Dermis microvascular lymphatic vessel endothelial cell (primary cell): Measurements from ENCODE around the gene CASQ2. TPM values are rescaled to one million over a fixed set of nuclear protein-coding genes. Genes with fewer than 3 reads are reported as not detected.

ENCODE experiments used
- DNase-seq, 2 donors: peaks; one replicate each; pipeline versions ENCODE4 v3.0.0 to v3.0.0-alpha.2; 2010; ENCODE audit warnings: low read depth in 2 of 2
- total RNA-seq: library from RNA; depleted of rRNA; stranded (reverse); fragments of >200 nt; gene quantifications from 2 replicates; pipeline ENCODE4 v1.2.1, GENCODE V29; 2014

The CASQ2 gene
- total RNA-seq, 1 donor from 2014 or later, result not detected

DNA sequence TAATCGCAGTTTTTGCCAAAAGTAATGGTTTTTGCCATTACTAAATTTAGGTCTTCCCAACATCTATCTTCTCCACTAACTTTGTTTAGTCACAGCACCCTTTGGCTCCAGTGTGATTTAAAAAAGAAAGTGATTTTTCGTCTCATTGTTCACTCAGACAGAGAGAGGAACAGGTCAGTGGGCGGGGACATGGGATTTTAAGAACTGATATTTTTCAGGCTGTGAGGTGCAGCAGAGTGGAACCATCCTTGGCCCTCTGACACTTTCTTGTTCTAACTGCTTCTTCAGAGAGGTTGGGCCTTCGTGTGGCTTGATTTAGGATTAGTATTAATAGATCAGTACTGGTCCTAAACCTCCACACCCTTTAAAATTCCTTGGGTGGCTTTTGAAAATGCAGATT lies 38.8 kb downstream of the CASQ2 start:
- no peak for DNase-seq

DNA sequence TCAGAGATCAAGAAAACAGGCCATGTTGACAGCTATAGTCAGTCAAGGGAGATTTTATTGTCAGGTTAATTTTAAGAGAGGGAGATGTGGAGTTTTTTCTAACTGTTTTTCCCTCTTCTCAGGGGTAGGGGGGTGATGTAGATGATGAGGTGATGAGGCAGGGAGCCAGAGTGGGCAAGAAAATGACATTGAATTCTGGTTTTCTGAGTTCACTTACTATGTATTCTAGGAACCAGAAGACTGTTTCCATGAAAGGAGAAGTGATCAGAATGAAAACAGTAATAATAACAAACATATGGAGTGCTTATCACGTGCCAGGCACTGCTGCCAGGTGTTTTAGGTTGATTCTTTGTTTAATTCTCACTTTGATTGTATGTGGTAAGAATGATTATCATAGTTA lies 40.2 kb downstream of the CASQ2 start:
- DNase-seq, result no peak

DNA sequence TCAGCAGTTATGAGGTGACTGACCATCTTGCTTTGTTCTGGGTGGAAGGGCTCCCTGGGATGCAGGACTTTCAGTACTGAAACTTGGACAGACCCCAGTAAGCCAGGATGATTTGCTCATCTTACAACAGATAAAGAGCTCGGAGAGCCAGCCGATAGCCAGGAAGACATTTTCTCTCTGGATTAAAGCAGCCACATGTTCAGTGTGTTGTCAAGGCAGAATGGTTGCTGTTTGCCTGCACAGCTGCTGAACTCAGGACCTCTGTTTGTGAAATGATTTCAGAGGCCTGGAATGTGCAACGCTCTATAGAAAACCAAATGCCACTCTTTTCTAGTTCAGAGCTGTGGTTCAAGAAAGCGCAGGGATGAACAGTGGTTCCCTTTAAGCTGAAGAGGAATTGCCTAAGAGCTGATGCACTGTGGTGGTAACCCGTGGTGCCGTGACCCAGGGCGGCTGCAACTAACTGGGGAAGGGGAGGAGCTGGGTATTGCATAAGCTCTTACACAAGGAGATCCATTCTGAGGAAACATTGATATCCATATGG lies 40.7 kb downstream of the CASQ2 start:
- no peak for DNase-seq

DNA sequence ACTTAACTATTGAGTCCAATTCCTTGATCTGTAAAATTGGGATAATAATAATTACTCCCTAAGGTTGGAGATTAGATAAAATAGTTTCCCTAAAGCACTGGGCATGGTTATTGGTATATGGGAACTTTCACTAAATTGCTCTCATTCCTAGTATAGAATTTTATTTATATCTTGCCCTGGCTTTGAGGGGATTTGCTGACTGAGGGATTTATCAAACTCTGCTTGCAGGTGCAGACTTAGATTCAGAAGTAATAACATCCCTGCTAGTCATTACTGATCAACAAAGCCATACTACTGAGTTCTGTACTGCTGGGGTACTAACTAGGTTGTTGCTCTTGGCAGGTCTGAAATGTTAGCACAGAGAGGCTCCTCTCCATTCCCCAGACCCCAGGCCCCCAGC lies 41.9 kb downstream of the CASQ2 start:
- DNase-seq, result no peak

DNA sequence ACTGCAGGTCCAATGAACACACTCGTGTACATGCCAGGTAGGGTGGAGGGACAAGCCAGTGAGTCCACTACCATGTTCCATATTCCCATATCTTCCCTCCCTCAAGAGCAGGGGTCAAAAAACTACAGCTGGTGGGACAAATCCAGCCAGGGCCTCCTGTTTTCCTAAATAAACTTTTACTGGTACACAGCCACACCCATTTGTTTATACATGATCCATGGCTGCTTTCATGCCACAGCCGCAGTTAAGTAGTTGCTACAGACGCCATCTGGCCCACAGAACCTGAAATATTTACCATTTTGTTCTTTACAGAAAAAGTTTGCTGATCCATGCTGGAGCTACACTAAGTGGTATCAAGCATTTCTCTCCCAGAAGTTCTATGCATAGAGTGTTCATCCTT lies 42.4 kb downstream of the CASQ2 start:
- no peak for DNase-seq

DNA sequence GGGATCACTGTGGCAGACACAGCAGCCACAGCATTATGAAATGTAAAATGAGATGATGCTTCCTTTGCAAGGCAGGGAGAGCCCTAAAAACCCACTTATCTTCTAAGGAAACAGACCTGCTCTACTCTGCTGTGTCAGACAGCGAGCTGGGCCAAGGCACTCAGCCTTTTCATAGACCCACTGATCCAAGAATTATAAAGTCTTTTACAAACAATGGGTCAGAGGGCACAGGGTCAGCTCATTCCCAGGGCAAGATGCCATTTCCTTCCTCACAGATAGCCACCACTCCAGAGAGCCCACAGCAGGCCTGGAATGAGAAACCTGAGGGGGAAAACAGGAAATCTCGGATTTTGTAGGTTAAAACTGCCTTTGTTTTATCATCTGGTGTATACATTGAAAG lies 42.9 kb downstream of the CASQ2 start:
- DNase-seq, result no peak

DNA sequence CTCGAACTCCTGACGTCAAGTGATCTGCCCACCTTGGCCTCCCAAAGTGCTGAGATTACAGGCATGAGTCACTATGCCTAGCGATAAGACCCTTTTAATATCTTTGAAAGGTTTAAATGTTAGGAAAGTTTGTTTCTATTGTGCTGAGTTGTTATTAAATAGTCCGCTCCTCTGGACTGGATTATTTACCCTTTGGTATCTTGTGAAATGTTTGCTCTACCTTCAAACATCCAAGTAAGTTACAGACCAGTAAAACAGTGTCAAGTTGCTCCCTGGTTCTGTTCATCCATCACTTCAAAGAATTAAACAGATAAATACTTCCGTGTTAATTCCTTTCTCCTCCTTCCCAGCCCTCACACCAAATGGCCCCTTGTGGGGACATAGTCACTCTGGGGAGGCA lies 44.8 kb downstream of the CASQ2 start:
- no peak for DNase-seq

DNA sequence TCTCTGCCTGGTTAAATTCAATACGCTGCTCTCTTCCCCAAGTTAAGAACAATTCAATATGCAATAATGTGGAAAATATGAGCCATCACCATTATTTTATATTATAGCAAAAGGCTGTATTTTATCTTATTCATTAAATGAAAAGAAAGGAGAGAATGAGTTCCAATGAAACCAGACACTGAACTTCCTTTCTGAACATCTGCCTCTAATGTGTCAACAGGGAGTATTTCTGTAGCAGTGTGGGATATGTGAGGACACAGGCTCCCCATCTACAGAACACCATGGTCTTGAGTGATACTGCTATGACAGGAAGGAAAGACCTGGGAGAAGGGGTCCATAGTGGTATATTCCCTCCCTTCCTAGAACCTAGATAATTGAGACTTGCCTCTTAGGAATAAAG lies 46.3 kb downstream of the CASQ2 start:
- DNase-seq, result no peak

DNA sequence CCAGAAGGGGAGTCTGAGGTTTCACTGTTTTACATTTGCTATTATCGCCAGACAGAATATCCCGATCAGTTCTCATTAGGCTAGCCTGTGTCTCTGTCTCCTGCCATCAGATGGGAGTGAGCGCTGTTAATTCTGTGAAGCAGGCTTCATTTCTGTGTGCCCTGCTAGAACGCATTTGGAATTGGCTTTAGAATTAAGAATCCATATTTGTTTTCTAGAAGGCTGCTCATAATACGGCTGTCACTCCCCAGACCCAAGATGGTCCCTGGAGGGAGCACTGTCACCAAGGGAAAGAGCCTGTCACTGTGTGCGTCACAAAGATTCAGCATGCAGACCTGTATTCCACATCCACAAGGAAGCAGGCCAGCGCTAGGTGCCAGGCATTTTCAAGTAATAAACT lies 49.2 kb downstream of the CASQ2 start:
- DNase-seq, result no peak

DNA sequence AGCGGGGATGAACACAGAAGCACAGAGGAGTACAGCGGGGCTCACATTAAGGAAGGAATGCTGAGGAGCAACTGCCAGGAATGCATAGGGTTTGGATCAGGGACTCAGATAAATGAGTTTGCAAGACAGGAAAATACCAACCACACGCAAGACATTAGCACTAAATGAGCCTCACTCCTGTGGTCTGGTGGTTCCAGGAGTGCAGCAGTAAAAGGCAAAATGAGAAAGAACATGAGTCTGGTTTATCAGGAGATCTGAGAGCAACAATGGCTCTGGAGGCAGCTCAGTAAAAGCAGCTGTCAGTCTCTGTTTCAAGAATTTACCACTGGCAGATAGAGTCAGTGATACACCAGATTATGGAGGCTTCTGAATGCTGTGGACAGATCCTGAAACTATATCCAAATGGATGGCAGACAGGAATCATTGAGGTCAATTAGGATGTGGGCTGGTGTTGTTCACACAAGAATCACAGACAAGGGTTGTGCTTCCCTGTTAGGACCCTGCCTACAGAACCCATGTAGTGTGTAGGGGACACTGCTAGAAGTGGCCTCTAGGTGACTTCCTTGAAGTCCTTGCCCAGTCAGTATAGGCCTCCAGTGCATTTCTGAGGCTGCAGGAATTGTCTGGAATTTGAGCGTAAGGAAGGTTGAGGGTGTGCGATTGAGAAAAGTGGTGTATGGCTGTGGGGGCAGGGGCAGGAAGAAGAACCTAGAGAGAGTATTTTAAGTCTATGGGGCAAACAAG lies 50.3 kb downstream of the CASQ2 start:
- DNase-seq, result no peak

DNA sequence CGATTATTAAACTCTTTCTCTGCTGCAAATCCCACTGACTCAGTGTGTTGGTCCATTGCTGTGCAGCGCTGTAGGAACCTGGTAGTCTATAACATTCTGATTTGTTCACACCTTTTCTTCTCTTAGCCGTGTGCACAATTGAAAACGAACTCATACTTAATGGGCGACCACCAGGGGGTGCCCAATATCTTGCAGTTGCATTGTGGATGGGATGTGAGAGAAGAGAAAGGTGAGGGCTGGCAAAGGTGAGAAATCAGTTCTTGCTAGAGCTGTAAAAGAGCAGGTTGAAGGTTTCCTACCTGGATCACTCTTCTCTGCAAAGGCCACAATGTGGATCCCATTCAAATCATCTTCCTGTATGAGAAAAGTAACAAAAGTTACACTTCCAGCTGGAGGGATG lies 51.0 kb downstream of the CASQ2 start:
- DNase-seq, result peak; percentile 1 to 36

DNA sequence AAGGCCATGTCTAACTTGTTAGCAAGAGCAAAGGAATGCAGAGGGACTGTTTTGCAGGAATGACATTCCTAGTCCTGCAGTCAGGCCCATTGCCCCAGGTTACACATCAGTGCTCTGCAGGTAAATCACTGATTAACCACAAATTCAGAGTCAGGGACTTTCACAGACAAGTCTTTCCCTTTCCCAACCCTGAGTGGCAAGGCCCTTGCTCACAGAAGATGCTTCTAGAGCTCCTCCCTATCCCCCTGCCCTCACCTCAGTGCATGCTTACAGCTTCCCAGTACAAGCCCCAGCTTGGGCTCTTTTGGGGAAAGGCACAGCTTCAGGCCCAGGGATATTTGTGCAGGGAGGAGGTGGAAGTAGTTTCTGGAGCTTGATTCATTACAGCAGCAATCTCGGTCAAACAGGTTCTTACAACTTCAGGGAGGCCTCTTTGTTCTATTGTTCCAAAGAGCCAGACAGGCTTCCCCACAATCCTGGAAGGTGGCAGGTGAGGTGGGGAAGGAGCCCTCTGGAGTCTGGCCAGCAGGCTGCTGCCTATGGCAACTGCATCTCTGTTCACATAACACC lies 53.9 kb downstream of the CASQ2 start:
- DNase-seq, result no peak

DNA sequence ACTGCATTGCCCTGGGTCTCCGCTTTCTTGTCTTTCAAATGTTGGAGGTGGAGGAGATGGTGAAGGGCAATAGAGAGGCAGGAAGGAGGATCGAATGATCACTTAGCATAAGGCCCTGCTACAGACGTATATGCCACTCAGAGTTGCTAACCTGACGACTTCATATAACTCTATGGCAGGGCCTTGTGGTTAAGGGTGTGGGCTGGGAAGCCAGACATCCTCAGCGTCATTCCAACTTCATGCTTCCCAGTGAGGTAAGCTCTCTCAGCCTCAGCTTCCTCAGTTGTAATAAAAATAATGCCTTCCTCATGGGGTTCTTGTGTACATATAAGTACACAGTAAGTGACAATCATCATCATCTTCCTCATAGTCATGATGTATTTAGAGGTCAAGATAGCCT lies 54.6 kb downstream of the CASQ2 start:
- no peak for DNase-seq

DNA sequence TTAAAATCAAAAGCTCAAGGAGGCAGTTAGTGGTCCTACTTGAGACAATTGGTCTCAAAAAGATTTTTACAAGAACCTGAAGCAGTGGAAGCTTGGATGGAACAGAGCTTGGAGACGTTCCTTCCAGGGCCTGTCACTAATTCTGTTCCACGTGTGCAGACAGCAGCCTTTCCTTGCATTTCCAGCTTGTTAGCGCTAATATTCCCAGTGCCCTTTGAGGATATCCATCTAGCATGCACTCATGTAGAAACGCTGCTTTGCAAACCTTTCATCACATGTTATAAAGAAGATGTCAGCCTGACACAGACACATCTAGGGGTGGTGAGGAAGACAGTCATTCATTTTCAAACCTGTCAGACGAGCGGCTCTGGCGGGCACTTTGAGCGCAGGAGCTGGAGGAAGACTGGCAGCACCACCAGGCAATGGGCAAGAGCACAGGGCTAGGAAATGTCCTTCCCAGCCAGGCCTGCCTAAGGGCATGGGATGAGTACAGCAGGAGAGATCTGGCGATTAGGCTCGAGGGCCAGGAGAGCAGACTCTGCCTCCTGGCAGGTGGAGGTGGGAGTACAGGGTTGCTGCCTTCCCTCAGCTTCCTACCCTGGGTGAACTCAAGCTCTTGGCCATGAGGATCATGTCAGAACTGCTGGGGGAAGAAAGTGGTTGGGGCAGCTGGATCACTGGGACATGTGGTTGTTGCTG lies 55.5 kb downstream of the CASQ2 start:
- DNase-seq, result no peak

DNA sequence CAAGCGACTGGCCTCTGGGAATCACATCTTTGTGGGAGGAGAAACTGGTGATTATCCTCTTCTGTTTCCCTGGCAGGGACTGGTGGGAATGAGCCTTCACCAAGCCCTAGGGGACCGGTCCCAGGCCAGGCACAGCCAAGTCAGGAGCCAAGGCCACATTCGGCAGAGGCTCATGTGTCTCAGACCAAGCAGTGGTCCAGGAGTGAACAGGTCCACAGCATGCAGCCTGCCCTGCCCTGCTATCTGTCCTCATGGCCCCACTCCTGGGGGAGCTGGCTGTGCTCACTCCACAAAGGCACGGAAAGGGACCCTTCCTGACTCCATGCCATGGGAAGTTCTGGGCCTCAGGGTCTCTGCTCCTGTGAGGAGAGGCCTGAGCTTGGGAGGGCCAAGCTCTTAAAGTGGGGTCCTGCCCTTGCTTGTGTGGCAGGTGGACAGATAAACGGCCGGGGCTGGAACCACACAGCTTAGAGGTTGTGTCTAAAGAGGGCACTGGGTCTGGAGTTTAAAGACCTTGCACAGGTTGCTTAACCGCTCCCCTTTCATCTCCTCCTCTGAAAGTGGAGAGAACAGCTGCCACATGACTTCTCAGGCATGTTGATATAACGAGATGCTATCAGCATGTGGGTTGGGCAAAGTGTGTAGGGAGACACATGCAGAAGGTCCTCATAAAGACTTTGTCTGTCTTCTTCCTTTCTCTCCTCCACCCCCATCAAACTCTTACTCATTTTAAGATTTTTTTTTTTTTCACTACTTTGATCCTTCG lies 57.5 kb downstream of the CASQ2 start:
- no peak for DNase-seq

DNA sequence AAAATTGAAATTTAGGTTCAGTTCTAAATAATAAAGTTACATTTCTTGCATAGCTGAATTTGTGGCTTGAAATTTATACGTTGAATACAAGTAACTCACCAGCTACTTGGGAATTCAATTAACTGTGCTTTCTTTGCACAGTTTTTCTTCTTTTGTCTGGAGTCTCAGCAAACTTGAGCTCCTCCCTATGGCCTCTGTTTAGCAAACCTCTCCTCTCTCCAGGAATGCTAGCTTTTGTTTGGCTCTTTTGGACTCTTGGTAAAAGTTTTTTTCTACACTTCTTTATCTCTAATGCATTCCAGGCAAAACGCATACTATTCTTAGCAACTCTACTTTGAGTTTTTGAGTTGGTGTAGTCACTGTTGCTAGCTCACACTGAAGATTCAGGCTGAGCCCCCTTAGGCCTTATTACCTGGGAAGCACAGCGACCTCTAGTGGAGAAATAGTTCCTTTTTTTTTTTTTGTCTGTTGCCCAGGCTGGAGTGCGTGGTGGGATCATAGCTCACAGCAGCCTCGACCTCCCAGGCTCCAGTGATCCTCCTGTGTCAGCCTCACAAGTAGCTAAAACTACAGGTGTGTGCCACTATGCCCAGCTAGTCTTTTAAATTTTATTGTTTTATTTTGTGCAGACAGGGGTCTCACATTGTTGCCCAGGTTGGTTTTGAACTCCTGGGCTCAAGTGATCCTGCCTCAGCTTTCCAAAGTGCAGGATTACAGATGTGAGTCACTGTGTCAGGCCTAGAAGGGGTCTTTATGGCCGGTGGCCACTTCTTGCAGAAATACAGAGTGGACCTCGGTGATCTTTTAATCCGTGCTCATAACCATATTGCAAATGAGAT lies 61.7 kb downstream of the CASQ2 start:
- peak; percentile 16 to 64 for DNase-seq

DNA sequence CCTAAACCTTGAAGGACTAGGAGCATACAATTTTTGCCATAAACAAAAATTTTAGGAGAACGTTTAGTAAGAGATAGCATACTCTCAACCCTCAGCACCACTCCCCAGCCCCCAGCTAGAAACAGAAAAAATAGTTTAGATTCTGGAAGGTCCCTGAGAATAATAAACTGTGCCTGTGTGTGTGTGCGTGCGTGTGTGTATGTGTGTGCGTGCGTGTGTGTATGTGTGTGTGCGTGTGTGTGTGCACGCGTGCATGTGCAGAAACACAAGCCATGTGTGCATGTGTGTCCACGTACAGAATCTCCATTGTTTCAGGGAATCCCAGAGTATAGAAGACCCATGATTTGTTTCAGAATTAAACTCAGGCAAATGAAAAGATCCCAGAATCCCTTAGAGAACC lies 62.6 kb downstream of the CASQ2 start:
- DNase-seq, result no peak

DNA sequence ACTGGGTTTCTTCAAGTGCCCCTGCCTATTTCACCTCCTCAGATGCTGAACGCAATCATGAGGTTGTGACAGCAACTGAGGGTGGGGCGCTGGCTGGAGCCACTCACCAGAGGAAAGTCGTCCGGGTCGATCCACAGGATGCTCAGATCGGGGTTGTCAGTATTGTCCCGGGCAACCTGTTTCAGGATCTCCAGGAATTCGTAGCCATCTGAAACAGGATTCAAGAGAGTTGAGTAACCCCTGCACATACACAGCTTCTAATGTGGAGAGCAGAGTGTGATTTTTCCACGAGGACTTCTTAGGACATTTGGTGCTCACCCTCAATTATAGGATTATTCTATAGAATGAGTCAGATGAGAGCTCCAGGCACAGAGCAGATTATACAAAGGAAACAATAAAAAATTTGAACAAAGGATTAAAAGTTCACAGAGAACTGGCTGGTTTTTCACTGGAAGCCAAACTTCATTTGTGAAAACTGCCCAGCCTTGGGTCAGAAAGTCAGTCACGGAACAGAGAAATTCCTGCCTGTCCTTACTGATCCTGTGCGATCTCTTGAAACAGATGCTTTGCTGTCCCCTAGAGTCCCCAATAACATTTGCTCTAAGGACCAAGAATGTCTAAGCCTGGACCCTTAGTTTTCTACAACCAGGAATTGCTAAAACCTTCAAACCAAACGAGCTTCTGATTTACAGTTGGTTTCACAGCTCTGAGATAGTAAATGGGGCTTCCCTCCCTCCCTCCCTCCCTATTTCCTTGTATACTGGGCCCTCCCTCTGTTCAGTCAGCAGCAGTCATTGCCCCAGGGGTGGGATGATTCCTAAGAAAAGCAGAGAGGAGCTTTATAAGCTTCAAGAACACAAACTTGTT lies 63.2 kb downstream of the CASQ2 start:
- DNase-seq, result no peak

DNA sequence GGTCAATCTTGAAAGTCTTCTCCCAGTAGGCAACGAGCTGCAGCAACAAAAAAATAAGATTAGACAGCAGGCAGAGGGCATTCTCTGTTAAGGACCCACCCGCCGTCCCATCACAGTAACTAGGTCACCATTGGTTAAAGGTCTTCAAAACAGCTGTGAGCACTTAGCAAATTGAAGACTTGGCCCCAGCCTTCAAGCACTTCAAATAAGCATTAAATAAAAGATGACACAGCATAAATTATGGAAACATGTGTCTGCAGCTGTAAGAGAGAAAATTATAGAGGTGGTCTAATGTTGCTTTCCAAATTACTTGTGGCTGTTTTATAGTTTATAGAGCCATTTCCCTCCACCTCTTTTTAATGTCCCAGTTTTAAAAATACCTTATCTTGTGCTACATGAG lies 65.6 kb downstream of the CASQ2 start:
- DNase-seq, result no peak

DNA sequence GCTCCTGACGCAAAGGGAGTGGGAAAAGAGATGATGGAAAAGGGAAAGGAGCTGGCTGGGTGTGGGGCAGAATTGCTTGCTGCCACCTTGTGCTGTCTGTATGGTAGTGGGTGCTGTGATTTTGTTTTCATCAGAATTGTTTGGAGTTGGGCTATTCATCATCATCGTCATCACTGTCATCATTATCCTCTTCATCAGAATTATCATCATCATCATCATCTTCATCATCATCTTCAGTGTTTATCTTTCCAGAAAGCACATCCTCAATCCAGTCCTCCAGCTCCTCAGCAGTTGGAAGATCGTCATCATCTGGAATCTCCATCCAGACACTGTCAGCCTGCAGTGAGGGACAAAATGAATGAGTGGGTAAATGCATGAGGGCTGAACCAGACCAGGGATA lies 67.4 kb downstream of the CASQ2 start:
- DNase-seq, result no peak
